NCI-H146 (cell line): Measurements from ENCODE around the gene CCDC120.
A peak's percentile ranks its signal among the peaks of the same experiment; 100 is the strongest.

Source experiments
- DNase-seq: peaks from one replicate; lab custom pipeline; 2025; lab: John Stamatoyannopoulos, UW

CCDC120 gene

GRCh38 chrX:49058794-49059193 is at the start of gene CCDC120:
Gene CCDC120, plus strand, starts transcription at chrX:49058999. Its CDS starts 3,043 bp downstream, at chrX:49062042.
- no peak for DNase-seq

GRCh38 chrX:49019050-49019449 is 39.7 kb upstream of the CCDC120 start:
- no peak for DNase-seq

GRCh38 chrX:49019599-49020249 is 39.1 kb upstream of the CCDC120 start:
- no peak for DNase-seq

- peak; percentile 7 for DNase-seq
These were observed 28.9 kb upstream of the CCDC120 start for GRCh38 chrX:49029876-49030275.

GRCh38 chrX:49030283-49030682 is 28.5 kb upstream of the CCDC120 start:
- no peak for DNase-seq

GRCh38 chrX:49037883-49038475 is 20.8 kb upstream of the CCDC120 start:
- no peak for DNase-seq

- peak; percentile 40 for DNase-seq
These were observed 19.0 kb upstream of the CCDC120 start for GRCh38 chrX:49039598-49040375.

- DNase-seq, result no peak
These were observed 18.3 kb upstream of the CCDC120 start for GRCh38 chrX:49040376-49040955.

- no peak for DNase-seq
These were observed 16.8 kb upstream of the CCDC120 start for GRCh38 chrX:49041744-49042580.

GRCh38 chrX:49042581-49043219 is 16.1 kb upstream of the CCDC120 start:
- no peak for DNase-seq

GRCh38 chrX:49043220-49043986 is 15.4 kb upstream of the CCDC120 start, which contains the start of gene TFE3:
Gene TFE3, minus strand, starts transcription at chrX:49043357. Its CDS starts 131 bp downstream, at chrX:49043226.
- peak; percentile 99 for DNase-seq

- DNase-seq, result no peak
These were observed 14.9 kb upstream of the CCDC120 start for GRCh38 chrX:49043987-49044281.

GRCh38 chrX:49053223-49054072 is 5.4 kb upstream of the CCDC120 start:
- peak; percentile 88 for DNase-seq

GRCh38 chrX:49054073-49054762 is 4.6 kb upstream of the CCDC120 start:
- no peak for DNase-seq

- no peak for DNase-seq
These were observed 402 bp downstream of the CCDC120 start for GRCh38 chrX:49059201-49059600.

- DNase-seq, result no peak
These were observed 884 bp downstream of the CCDC120 start for GRCh38 chrX:49059681-49060085.

GRCh38 chrX:49060914-49061313 is 2.1 kb downstream of the CCDC120 start:
- DNase-seq, result peak; percentile 73

- no peak for DNase-seq
These were observed 2.7 kb downstream of the CCDC120 start for GRCh38 chrX:49061490-49061889.

GRCh38 chrX:49061916-49062315 is 3.1 kb downstream of the CCDC120 start:
- DNase-seq, result no peak
